Esophagus muscularis mucosa (tissue), 3 donors: Measurements from ENCODE around the gene DENND10.

Source experiments
- POLR2A ChIP-seq: fragments of 450-650 bp; IDR thresholded peaks from one replicate; pipeline ENCODE4 v1.6.1; 2017; ENCODE audit warnings: antibody characterized with exemption, moderate library complexity, mild to moderate bottlenecking, low read depth
- TF ChIP-seq, protein P1 (sequence below), 3 experiments: fragments of 200-600 bp in 2 of 3; fragments of 450-650 bp in 1 of 3; sonication (generic) in 2 of 3; IDR thresholded peaks; one replicate each; pipeline ENCODE4 v1.5.1; 2017 to 2019; ENCODE audit warnings: antibody characterized with exemption in 3 of 3, mild to moderate bottlenecking in 2 of 3, moderate library complexity in 1 of 3

DNA sequence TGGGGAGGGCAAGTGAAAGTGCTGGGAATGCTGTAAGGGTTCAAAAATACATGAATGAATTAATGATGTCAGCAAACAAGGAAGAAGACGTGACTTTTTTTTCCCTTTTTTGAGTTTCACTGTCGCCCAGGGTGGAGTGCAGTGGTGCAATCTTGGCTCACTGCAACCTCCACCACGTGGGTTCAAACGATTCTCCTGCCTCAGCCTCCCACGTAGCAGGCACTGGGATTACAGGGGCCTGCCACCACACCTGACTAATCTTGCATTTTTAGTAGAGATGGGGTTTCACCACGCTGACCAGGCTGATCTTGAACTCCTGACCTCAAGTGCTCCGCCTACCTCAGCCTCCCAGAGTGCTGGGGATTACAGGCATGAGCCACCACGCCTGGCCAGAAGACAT, 30.0 kb downstream of the DENND10 start:
- no peak for TF ChIP-seq POLR2A
- TF ChIP-seq, protein P1, sequence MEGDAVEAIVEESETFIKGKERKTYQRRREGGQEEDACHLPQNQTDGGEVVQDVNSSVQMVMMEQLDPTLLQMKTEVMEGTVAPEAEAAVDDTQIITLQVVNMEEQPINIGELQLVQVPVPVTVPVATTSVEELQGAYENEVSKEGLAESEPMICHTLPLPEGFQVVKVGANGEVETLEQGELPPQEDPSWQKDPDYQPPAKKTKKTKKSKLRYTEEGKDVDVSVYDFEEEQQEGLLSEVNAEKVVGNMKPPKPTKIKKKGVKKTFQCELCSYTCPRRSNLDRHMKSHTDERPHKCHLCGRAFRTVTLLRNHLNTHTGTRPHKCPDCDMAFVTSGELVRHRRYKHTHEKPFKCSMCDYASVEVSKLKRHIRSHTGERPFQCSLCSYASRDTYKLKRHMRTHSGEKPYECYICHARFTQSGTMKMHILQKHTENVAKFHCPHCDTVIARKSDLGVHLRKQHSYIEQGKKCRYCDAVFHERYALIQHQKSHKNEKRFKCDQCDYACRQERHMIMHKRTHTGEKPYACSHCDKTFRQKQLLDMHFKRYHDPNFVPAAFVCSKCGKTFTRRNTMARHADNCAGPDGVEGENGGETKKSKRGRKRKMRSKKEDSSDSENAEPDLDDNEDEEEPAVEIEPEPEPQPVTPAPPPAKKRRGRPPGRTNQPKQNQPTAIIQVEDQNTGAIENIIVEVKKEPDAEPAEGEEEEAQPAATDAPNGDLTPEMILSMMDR (IDR thresholded peaks at IDR 0.05), result no peak
